Stomach (tissue), 4 donors: ENCODE results near the gene STAU1.

Experiments used
- POLR2A ChIP-seq, 4 donors: fragments of 450-650 bp; IDR thresholded peaks; one replicate each; pipeline ENCODE4 v1.6.1; 2016; ENCODE audit warnings: antibody characterized with exemption in 4 of 4, control low read depth in 2 of 4, mild to moderate bottlenecking in 1 of 4, moderate library complexity in 1 of 4
- POLR2AphosphoS5 ChIP-seq, 3 donors: sonication (generic); formaldehyde crosslinking; IDR thresholded peaks; one replicate each; pipeline ENCODE4 v1.6.1; 2016; ENCODE audit warnings: antibody characterized with exemption in 3 of 3

- no peak for TF ChIP-seq POLR2AphosphoS5 (IDR thresholded peaks at IDR 0.05)
- no peak for TF ChIP-seq POLR2A (IDR thresholded peaks at IDR 0.05)
Measured at GRCh38 chr20:49110767-49111694, 77.1 kb downstream of the STAU1 start.
